B cell (primary cell): Measurements from ENCODE around the gene SERTM1. TPM values are rescaled to one million over a fixed set of nuclear protein-coding genes. Genes with fewer than 3 reads are reported as not detected.

Source experiments
- ATAC-seq: fragments of 200-7000 bp; cut with Tn5 transposase; one replicate; pipeline ENCODE4 v1.10.0; 2021; ENCODE audit warnings: low read depth, mild to moderate bottlenecking, moderate number of reproducible peaks, moderate library complexity
- CTCF ChIA-PET: fragments of 350-600 bp; sonication (Branson Sonifier 250); formaldehyde crosslinking; loops from one replicate; lab custom pipeline; 2021; ENCODE audit warnings: antibody characterized with exemption, inconsistent platforms; lab: Charles Lee
- POLR2A ChIA-PET: fragments of 350-600 bp; sonication (Branson Sonifier 250); formaldehyde crosslinking; loops from one replicate; lab custom pipeline; 2021; ENCODE audit warnings: antibody characterized with exemption; lab: Charles Lee
- DNase-seq: peaks from one replicate; pipeline ENCODE4 v3.0.0; 2013
- H2AFZ ChIP-seq: 2 replicates; pipeline ENCODE4 v1.6.1; 2012; ENCODE audit warnings: mild to moderate bottlenecking, low read depth, low read length; ENCODE audit not compliant: insufficient read depth, poor library complexity, severe bottlenecking
- H3K27ac ChIP-seq, 2 donors: 1 replicate in 1 of 2; 2 replicates in 1 of 2; pipeline ENCODE4 v1.5.1; 2012 to 2013; ENCODE audit warnings: low read length in 2 of 2, mild to moderate bottlenecking in 2 of 2, moderate library complexity in 1 of 2
- H3K27me3 ChIP-seq, 4 experiments: fragments of 200-600 bp in 1 of 4; sonication (generic) in 1 of 4; replicated peaks in 1 of 4; 1 replicate in 2 of 4; 2 replicates in 2 of 4; pipeline versions ENCODE4 v1.6.1 to v1.7.0; 2013 to 2016; ENCODE audit warnings: low read length in 3 of 4, mild to moderate bottlenecking in 2 of 4, mixed read lengths in 1 of 4, moderate library complexity in 1 of 4; ENCODE audit not compliant: insufficient read depth in 4 of 4, control insufficient read depth in 3 of 4; ENCODE audit errors: control extremely low read depth in 1 of 4
- H3K36me3 ChIP-seq, 2 experiments: replicated peaks in 1 of 2; 1 replicate in 1 of 2; 2 replicates in 1 of 2; pipeline versions ENCODE4 v1.6.1 to v1.7.1; 2013; ENCODE audit warnings: low read length in 1 of 2; ENCODE audit not compliant: insufficient read depth in 2 of 2, control insufficient read depth in 1 of 2; ENCODE audit errors: control extremely low read depth in 1 of 2, extremely low read depth in 1 of 2
- H3K4me1 ChIP-seq, 2 donors: fragments of 200-600 bp in 1 of 2; sonication (generic) in 1 of 2; 1 replicate in 1 of 2; 2 replicates in 1 of 2; pipeline versions ENCODE4 v1.5.1 to v1.6.1; 2013 to 2017; ENCODE audit warnings: low read length in 2 of 2; ENCODE audit not compliant: control insufficient read depth in 2 of 2, insufficient read depth in 2 of 2
- H3K4me2 ChIP-seq: replicated peaks from 2 replicates; pipeline ENCODE3; 2012; ENCODE audit warnings: mild to moderate bottlenecking, low read depth, low read length; ENCODE audit not compliant: poor library complexity, severe bottlenecking
- H3K4me3 ChIP-seq, 5 experiments: fragments of 200-600 bp in 1 of 5; sonication (generic) in 1 of 5; 1 replicate in 3 of 5; 2 replicates in 2 of 5; pipeline versions ENCODE4 v1.5.1 to v1.7.0; 2011 to 2016; ENCODE audit warnings: low read length in 4 of 5, mild to moderate bottlenecking in 4 of 5, low read depth in 2 of 5, control low read depth in 1 of 5, moderate library complexity in 1 of 5; ENCODE audit not compliant: insufficient read depth in 1 of 5; ENCODE audit errors: control extremely low read depth in 1 of 5, extremely low read depth in 1 of 5
- H3K79me2 ChIP-seq: fragments of 200-600 bp; sonication (generic); one replicate; pipeline ENCODE4 v1.6.0; 2016; ENCODE audit warnings: low read length; ENCODE audit not compliant: control insufficient read depth, insufficient read depth
- H3K9ac ChIP-seq: fragments of 200-600 bp; sonication (generic); 2 replicates; pipeline ENCODE4 v1.6.1; 2017; ENCODE audit warnings: mild to moderate bottlenecking, low read length, moderate library complexity
- H3K9me3 ChIP-seq, 3 donors: one replicate each; pipeline versions ENCODE4 v1.6.1 to v1.7.1; 2013; ENCODE audit warnings: low read length in 2 of 3; ENCODE audit not compliant: control insufficient read depth in 2 of 3, insufficient read depth in 1 of 3; ENCODE audit errors: control extremely low read depth in 1 of 3
- H4K20me1 ChIP-seq: 2 replicates; pipeline ENCODE4 v1.6.0; 2012; ENCODE audit warnings: mild to moderate bottlenecking, low read length; ENCODE audit not compliant: insufficient read depth, control insufficient read depth, poor library complexity, severe bottlenecking
- H3K27ac Mint-ChIP-seq: one replicate; pipeline ENCODE4 v1.8.0; 2021; ENCODE audit warnings: mixed read lengths
- H3K27me3 Mint-ChIP-seq: one replicate; pipeline ENCODE4 v1.8.0; 2021; ENCODE audit warnings: mixed read lengths
- H3K4me1 Mint-ChIP-seq: one replicate; pipeline ENCODE4 v1.8.0; 2021; ENCODE audit warnings: mixed read lengths
- H3K4me3 Mint-ChIP-seq: one replicate; pipeline ENCODE4 v1.8.0; 2021; ENCODE audit warnings: mixed read lengths
- H3K9me3 Mint-ChIP-seq: one replicate; pipeline ENCODE4 v1.8.0; 2022; ENCODE audit warnings: mixed read lengths; ENCODE audit not compliant: insufficient read depth
- CTCF ChIP-seq: fragments of 200-600 bp; IDR thresholded peaks from one replicate; pipeline ENCODE4 v1.8.0; 2022; ENCODE audit warnings: antibody characterized with exemption, mild to moderate bottlenecking
- EZH2 ChIP-seq: IDR thresholded peaks from 2 replicates; pipeline ENCODE4 v1.6.1; 2012; ENCODE audit warnings: borderline replicate concordance, low read depth, mild to moderate bottlenecking, moderate library complexity, low read length; ENCODE audit not compliant: insufficient read depth, poor library complexity, severe bottlenecking
- WGBS: methylation state at CpG from one replicate; pipeline ENCODE4 v1.1.5; 2013; ENCODE audit warnings: missing lambda C conversion rate; ENCODE audit not compliant: insufficient coverage; 5-methylcytosine and 5-hydroxymethylcytosine counted together
- intact Hi-C: fragments of 100-400 bp; cut with micrococcal nuclease; formaldehyde crosslinking; loops from one replicate; pipeline ENCODE4 v1.10.0; 2022
- polyA plus RNA-seq: library from polyadenylated mRNA; depleted of rRNA; stranded (reverse); fragments of >200 nt; gene quantifications from 2 replicates; pipeline ENCODE4 v1.2.3, GENCODE V29; 2012
- total RNA-seq, 2 donors: library from RNA; stranded (reverse); fragments of 120-200 nt in 1 of 2; gene quantifications; 1 replicate in 1 of 2; 2 replicates in 1 of 2; pipeline versions ENCODE4 v1.2.3 to v1.2.4, GENCODE V29; 2013 to 2022

The SERTM1 gene
- total and polyA plus RNA-seq, 2 donors (not counting 1 experiment from before 2014, with no cell fraction given) = not detected

- no peak overlapping the region for H3K4me3 ChIP-seq
- H2AFZ ChIP-seq = no peak overlapping the region
- ChIA-PET CTCF (no interaction called here), POLR2A (no interaction called here)
- no peak overlapping the region for H3K9ac ChIP-seq
- intact Hi-C loops = no loop called here
- no peak for ATAC-seq
- H3K4me1 ChIP-seq = no peaks in the 10 kb centered on the region
- DNase-seq = no peak
- Mint-ChIP-seq H3K4me3 (no peak overlapping the region), H3K27me3 (no peaks in the 10 kb centered on the region), H3K9me3 (no peaks in the 10 kb centered on the region), H3K27ac (no peak overlapping the region), H3K4me1 (no peaks in the 10 kb centered on the region)
- H3K27me3 ChIP-seq = no peaks in the 10 kb centered on the region
- H3K4me2 ChIP-seq = no peak overlapping the region
- TF ChIP-seq EZH2 = no peak
- no peak for TF ChIP-seq CTCF
- 100% methylated on average over 1 of the region's 2 CpGs for WGBS
- H3K27ac ChIP-seq = no peak overlapping the region
- H3K36me3 ChIP-seq = no peaks in the 10 kb centered on the region
- no peaks in the 10 kb centered on the region for H3K79me2 ChIP-seq
- H3K9me3 ChIP-seq = no peaks in the 10 kb centered on the region
- H4K20me1 ChIP-seq = no peaks in the 10 kb centered on the region
Observed at GRCh38 chr13:36629057-36629385, 44.8 kb upstream of the SERTM1 start.

DNA sequence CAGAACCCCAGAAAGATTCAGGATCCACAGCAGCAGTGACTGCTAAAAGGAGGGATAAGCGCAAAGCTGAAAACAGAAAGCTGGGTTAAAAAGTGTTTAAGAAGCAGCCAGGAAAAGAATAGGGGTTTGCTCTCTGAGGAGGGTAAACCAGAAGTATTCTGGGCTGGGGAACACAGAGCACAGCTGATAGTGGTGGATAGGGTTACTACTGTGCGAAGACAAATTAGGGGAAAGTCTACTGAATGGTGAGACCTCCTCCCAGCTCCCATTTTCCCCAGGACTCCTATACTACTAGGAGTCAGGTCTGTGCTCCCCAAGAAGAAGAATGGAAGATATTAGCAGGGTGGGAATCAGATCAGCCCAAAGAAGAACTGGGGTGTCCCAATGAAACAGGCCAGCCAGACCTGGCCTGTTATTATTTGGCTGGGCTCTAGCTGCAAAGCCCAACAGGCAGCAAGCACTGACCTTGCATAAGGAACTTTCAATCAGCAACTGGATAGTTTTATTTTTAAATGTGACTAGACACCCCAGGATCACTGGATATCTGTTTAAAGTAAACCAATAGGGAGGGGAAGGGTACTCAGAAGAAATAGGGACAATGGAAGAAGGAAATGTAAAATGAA, 43.5 kb upstream of the SERTM1 start:
- Histone ChIP-seq H3K36me3 (no peaks in the 10 kb centered on the region), H3K4me3 (no peak overlapping the region), H2AFZ (no peak overlapping the region), H3K9ac (no peak overlapping the region), H3K27ac (no peak overlapping the region), H3K9me3 (no peaks in the 10 kb centered on the region), H3K4me2 (no peak overlapping the region), H3K79me2 (no peaks in the 10 kb centered on the region), H3K4me1 (no peaks in the 10 kb centered on the region), H4K20me1 (no peaks in the 10 kb centered on the region), H3K27me3 (no peaks in the 10 kb centered on the region)
- Mint-ChIP-seq H3K4me1 (no peaks in the 10 kb centered on the region), H3K9me3 (no peaks in the 10 kb centered on the region), H3K27ac (no peak overlapping the region), H3K27me3 (no peaks in the 10 kb centered on the region), H3K4me3 (no peak overlapping the region)
- no peak for TF ChIP-seq CTCF
- no peak for TF ChIP-seq EZH2
- WGBS = 100% methylated on average over 1 of the region's 2 CpGs
- CTCF ChIA-PET = no interaction called here
- POLR2A ChIA-PET = no interaction called here
- ATAC-seq = no peak
- intact Hi-C loops = no loop called here
- no peak for DNase-seq
